Measurements from ENCODE around the gene IFIT3.

Gene IFIT3

GRCh38 chr10:89296220-89296648 lies 31.6 kb upstream of the IFIT3 start:
- no peak overlapping the region for H3K27ac Mint-ChIP-seq
- no peak for DNase-seq

GRCh38 chr10:89297356-89297755 lies 30.4 kb upstream of the IFIT3 start:
- no peaks in the 10 kb centered on the region for H3K27me3 Mint-ChIP-seq
- H3K27ac Mint-ChIP-seq: no peak overlapping the region
- no peak overlapping the region for H3K4me3 Mint-ChIP-seq
- H3K9me3 Mint-ChIP-seq: no peaks in the 10 kb centered on the region
- ATAC-seq (replicated peaks) (no peak), DNase-seq (no peak)
- peaks cover 11 to 14% of the 10 kb centered on the region in 2 donors for H3K4me1 Mint-ChIP-seq (ENCODE audit: low read depth in 2 of 2)
- H3K36me3 Mint-ChIP-seq (ENCODE audit: insufficient read depth): peaks cover 10% of the 10 kb centered on the region

More at GRCh38 chr10:89296220-89296648, 31.6 kb upstream of the IFIT3 start:
- H3K9me3 Mint-ChIP-seq: no peaks in the 10 kb centered on the region
- H3K4me3 Mint-ChIP-seq: no peak overlapping the region
- H3K27me3 Mint-ChIP-seq: no peaks in the 10 kb centered on the region
- peaks cover 5% of the 10 kb centered on the region in 2 donors for H3K4me1 Mint-ChIP-seq (ENCODE audit: low read depth in 2 of 2)
- peaks cover 4% of the 10 kb centered on the region for H3K36me3 Mint-ChIP-seq (ENCODE audit: insufficient read depth)
- no peak for ATAC-seq (replicated peaks)

GRCh38 chr10:89297791-89298190 lies 30.0 kb upstream of the IFIT3 start:
- no peak for ATAC-seq (replicated peaks)
- H3K27me3 Mint-ChIP-seq: no peaks in the 10 kb centered on the region
- no peaks in the 10 kb centered on the region for H3K9me3 Mint-ChIP-seq
- H3K36me3 Mint-ChIP-seq (ENCODE audit: insufficient read depth): peaks cover 10% of the 10 kb centered on the region
- peaks cover 15 to 18% of the 10 kb centered on the region in 2 donors for H3K4me1 Mint-ChIP-seq (ENCODE audit: low read depth in 2 of 2)
- no peak overlapping the region for H3K27ac Mint-ChIP-seq
- no peak for DNase-seq
- no peak overlapping the region for H3K4me3 Mint-ChIP-seq

GRCh38 chr10:89299031-89299430 lies 28.8 kb upstream of the IFIT3 start:
- no peak overlapping the region for H3K4me3 Mint-ChIP-seq
- no peak for ATAC-seq (replicated peaks)
- no peaks in the 10 kb centered on the region for H3K27me3 Mint-ChIP-seq
- H3K27ac Mint-ChIP-seq: peak overlapping the region in 1 of 2 donors; percentile 100
- H3K9me3 Mint-ChIP-seq: no peaks in the 10 kb centered on the region
- no peak for DNase-seq
- peaks cover 17% of the 10 kb centered on the region for H3K36me3 Mint-ChIP-seq (ENCODE audit: insufficient read depth)
- H3K4me1 Mint-ChIP-seq (ENCODE audit: low read depth in 2 of 2): peaks cover 26 to 31% of the 10 kb centered on the region in 2 donors

GRCh38 chr10:89301232-89301631 lies 26.6 kb upstream of the IFIT3 start:
- DNase-seq (no peak), ATAC-seq (replicated peaks) (peak; percentile 36)
- Mint-ChIP-seq H3K9me3 (no peaks in the 10 kb centered on the region), H3K4me1 (ENCODE audit: low read depth in 2 of 2) (peaks cover 29 to 41% of the 10 kb centered on the region in 2 donors), H3K27me3 (no peaks in the 10 kb centered on the region), H3K4me3 (peak overlapping the region; percentile 87 to 96), H3K27ac (peak overlapping the region; percentile 96 to 100), H3K36me3 (ENCODE audit: insufficient read depth) (peaks cover 26% of the 10 kb centered on the region)

GRCh38 chr10:89301721-89302445 lies 25.9 kb upstream of the IFIT3 start, which contains the start of gene IFIT2:
Gene IFIT2 (plus strand): TSS chr10:89302046. CDS start chr10:89302124, 78 bp downstream.
- H3K27me3 Mint-ChIP-seq: no peaks in the 10 kb centered on the region
- H3K27ac Mint-ChIP-seq: peak within 1 kb of the TSS; percentile 96 to 100
- peak within 1 kb of the TSS; percentile 87 to 96 for H3K4me3 Mint-ChIP-seq
- peaks cover 32% of the 10 kb centered on the region for H3K36me3 Mint-ChIP-seq (ENCODE audit: insufficient read depth)
- H3K9me3 Mint-ChIP-seq: no peaks in the 10 kb centered on the region
- ATAC-seq (replicated peaks) (peak; percentile 81), DNase-seq (peak; percentile 5 to 53 (median 19))
- peaks cover 29 to 44% of the 10 kb centered on the region in 2 donors for H3K4me1 Mint-ChIP-seq (ENCODE audit: low read depth in 2 of 2)

GRCh38 chr10:89302625-89303024 lies 25.2 kb upstream of the IFIT3 start:
- peak overlapping the region; percentile 96 to 100 for H3K27ac Mint-ChIP-seq
- DNase-seq: no peak
- H3K36me3 Mint-ChIP-seq (ENCODE audit: insufficient read depth): peaks cover 36% of the 10 kb centered on the region
- no peaks in the 10 kb centered on the region for H3K9me3 Mint-ChIP-seq
- peak overlapping the region; percentile 87 to 96 for H3K4me3 Mint-ChIP-seq
- H3K27me3 Mint-ChIP-seq: no peaks in the 10 kb centered on the region
- no peak for ATAC-seq (replicated peaks)
- peaks cover 29 to 46% of the 10 kb centered on the region in 2 donors for H3K4me1 Mint-ChIP-seq (ENCODE audit: low read depth in 2 of 2)

GRCh38 chr10:89303161-89303560 lies 24.6 kb upstream of the IFIT3 start:
- peak overlapping the region; percentile 96 to 100 for H3K27ac Mint-ChIP-seq
- ATAC-seq (replicated peaks) (no peak), DNase-seq (no peak)
- no peaks in the 10 kb centered on the region for H3K27me3 Mint-ChIP-seq
- H3K9me3 Mint-ChIP-seq: no peaks in the 10 kb centered on the region
- peaks cover 36% of the 10 kb centered on the region for H3K36me3 Mint-ChIP-seq (ENCODE audit: insufficient read depth)
- H3K4me1 Mint-ChIP-seq (ENCODE audit: low read depth in 2 of 2): peaks cover 29 to 46% of the 10 kb centered on the region in 2 donors
- peak overlapping the region; percentile 87 to 96 for H3K4me3 Mint-ChIP-seq

GRCh38 chr10:89304026-89304425 lies 23.8 kb upstream of the IFIT3 start:
- DNase-seq: no peak
- Mint-ChIP-seq H3K27me3 (no peaks in the 10 kb centered on the region), H3K36me3 (ENCODE audit: insufficient read depth) (peaks cover 42% of the 10 kb centered on the region), H3K4me1 (ENCODE audit: low read depth in 2 of 2) (peaks cover 29 to 46% of the 10 kb centered on the region in 2 donors), H3K4me3 (peak overlapping the region; percentile 87 to 96), H3K9me3 (no peaks in the 10 kb centered on the region), H3K27ac (peak overlapping the region; percentile 96 to 100)
- no peak for ATAC-seq (replicated peaks)

GRCh38 chr10:89304446-89304845 lies 23.4 kb upstream of the IFIT3 start:
- Mint-ChIP-seq H3K4me1 (ENCODE audit: low read depth in 2 of 2) (peaks cover 29 to 46% of the 10 kb centered on the region in 2 donors), H3K9me3 (no peaks in the 10 kb centered on the region), H3K27ac (peak overlapping the region in 1 of 2 donors; percentile 100), H3K4me3 (peak overlapping the region in 1 of 2 donors; percentile 96), H3K27me3 (no peaks in the 10 kb centered on the region), H3K36me3 (ENCODE audit: insufficient read depth) (peaks cover 44% of the 10 kb centered on the region)
- DNase-seq (no peak), ATAC-seq (replicated peaks) (no peak)

GRCh38 chr10:89304925-89305324 lies 22.9 kb upstream of the IFIT3 start:
- Mint-ChIP-seq H3K27me3 (no peaks in the 10 kb centered on the region), H3K27ac (peak overlapping the region; percentile 9 to 100), H3K36me3 (ENCODE audit: insufficient read depth) (peaks cover 46% of the 10 kb centered on the region), H3K4me1 (ENCODE audit: low read depth in 2 of 2) (peaks cover 29 to 46% of the 10 kb centered on the region in 2 donors), H3K9me3 (no peaks in the 10 kb centered on the region), H3K4me3 (peak overlapping the region in 1 of 2 donors; percentile 96)
- ATAC-seq (replicated peaks) (no peak), DNase-seq (no peak)

GRCh38 chr10:89305766-89306433 lies 21.9 kb upstream of the IFIT3 start:
- peaks cover 29 to 44% of the 10 kb centered on the region in 2 donors for H3K4me1 Mint-ChIP-seq (ENCODE audit: low read depth in 2 of 2)
- peak overlapping the region in 1 of 2 donors; percentile 100 for H3K27ac Mint-ChIP-seq
- no peaks in the 10 kb centered on the region for H3K27me3 Mint-ChIP-seq
- DNase-seq: no peak
- ATAC-seq (replicated peaks): no peak
- no peaks in the 10 kb centered on the region for H3K9me3 Mint-ChIP-seq
- H3K4me3 Mint-ChIP-seq: no peak overlapping the region
- peaks cover 46% of the 10 kb centered on the region for H3K36me3 Mint-ChIP-seq (ENCODE audit: insufficient read depth)

- H3K9me3 Mint-ChIP-seq: no peaks in the 10 kb centered on the region
- H3K4me1 Mint-ChIP-seq (ENCODE audit: low read depth in 2 of 2): peaks cover 23 to 37% of the 10 kb centered on the region in 2 donors
- peak overlapping the region in 1 of 2 donors; percentile 28 for H3K4me3 Mint-ChIP-seq
- no peak for ATAC-seq (replicated peaks)
- peak overlapping the region in 1 of 2 donors; percentile 33 for H3K27ac Mint-ChIP-seq
- H3K36me3 Mint-ChIP-seq (ENCODE audit: insufficient read depth): peaks cover 44% of the 10 kb centered on the region
- no peak for DNase-seq
- H3K27me3 Mint-ChIP-seq: no peaks in the 10 kb centered on the region
Measured at GRCh38 chr10:89306434-89307268, 21.1 kb upstream of the IFIT3 start.

All from effector memory CD8-positive, alpha-beta T cell (primary cell).